HepG2 (cell line): ENCODE measurements around the gene PTPRM. TPM values are rescaled to one million over a fixed set of nuclear protein-coding genes. Genes with fewer than 3 reads are reported as not detected.

Experiments
- EEA1 ChIP-seq: sonication (generic); formaldehyde crosslinking; IDR thresholded peaks from 2 replicates; pipeline ENCODE4 v1.5.1; 2020; ENCODE audit warnings: mild to moderate bottlenecking, missing genetic modification reagents, borderline replicate concordance
- ELF1 ChIP-seq: sonication (generic); formaldehyde crosslinking; IDR thresholded peaks from 2 replicates; pipeline ENCODE4 v1.4.0; 2020; ENCODE audit warnings: missing genetic modification reagents
- ESRRA ChIP-seq: sonication (generic); formaldehyde crosslinking; IDR thresholded peaks from 2 replicates; pipeline ENCODE4 v1.5.1; 2020; ENCODE audit warnings: mild to moderate bottlenecking, low read depth, missing genetic modification reagents
- FOXA3 ChIP-seq: IDR thresholded peaks from 2 replicates; pipeline ENCODE4 v1.6.1; 2016; ENCODE audit warnings: missing genetic modification reagents, missing compliant biosample characterization
- PCBP1 ChIP-seq: fragments of 200-400 bp; formaldehyde crosslinking; IDR thresholded peaks from 2 replicates; pipeline ENCODE4 v1.6.1; 2017; ENCODE audit warnings: mild to moderate bottlenecking, low read depth, low read length, borderline replicate concordance
- RARA ChIP-seq: IDR thresholded peaks from 2 replicates; pipeline ENCODE4 v1.6.1; 2016; ENCODE audit warnings: missing genetic modification reagents, missing compliant biosample characterization
- SAP130 ChIP-seq: IDR thresholded peaks from 2 replicates; pipeline ENCODE4 v1.6.1; 2016; ENCODE audit warnings: low read depth
- SETDB1 ChIP-seq: sonication (generic); formaldehyde crosslinking; IDR thresholded peaks from 2 replicates; pipeline ENCODE4 v1.5.1; 2020; ENCODE audit warnings: missing genetic modification reagents, mild to moderate bottlenecking, borderline replicate concordance
- SMAD1 ChIP-seq: sonication (generic); formaldehyde crosslinking; IDR thresholded peaks from 2 replicates; pipeline ENCODE4 v1.4.0; 2020; ENCODE audit warnings: missing genetic modification reagents, low read depth, mild to moderate bottlenecking, borderline replicate concordance
- SRSF9 ChIP-seq: fragments of 200-400 bp; formaldehyde crosslinking; IDR thresholded peaks from 2 replicates; pipeline ENCODE4 v1.6.1; 2018; ENCODE audit warnings: borderline replicate concordance, mild to moderate bottlenecking, low read depth, low read length; ENCODE audit not compliant: insufficient read depth, poor library complexity, severe bottlenecking
- ZNF205 ChIP-seq: IDR thresholded peaks from 2 replicates; pipeline ENCODE4 v1.6.1; 2018; ENCODE audit warnings: missing biosample characterization, missing genetic modification reagents
- ZNF263 ChIP-seq: sonication (generic); formaldehyde crosslinking; IDR thresholded peaks from 2 replicates; pipeline ENCODE4 v1.4.0; 2020; ENCODE audit warnings: missing genetic modification reagents
- ZNF431 ChIP-seq: sonication (generic); formaldehyde crosslinking; IDR thresholded peaks from 2 replicates; pipeline ENCODE4 v1.9.0; 2022; ENCODE audit warnings: missing genetic modification reagents, low read depth, mild to moderate bottlenecking, borderline replicate concordance
- polyA plus RNA-seq, 8 experiments: library from polyadenylated mRNA; depleted of rRNA in 3 of 8; stranded (reverse) in 7 of 8; unstranded in 1 of 8; fragments of >200 nt; fragmentation: Illumina TruSeq in 4 of 8; extraction: Trizol in 4 of 8; gene quantifications; 2 replicates each; pipeline versions ENCODE4 v1.2.1 to v1.2.3, GENCODE V29; 2011 to 2016; ENCODE audit warnings: low read depth in 4 of 8, missing spikeins in 1 of 8, mixed read lengths in 1 of 8; ENCODE audit not compliant: insufficient read depth in 1 of 8
- total RNA-seq, 5 experiments: library from RNA; depleted of rRNA; stranded (reverse); fragments of >200 nt; fragmentation: Illumina TruSeq; extraction: Trizol; gene quantifications; 2 replicates each; pipeline ENCODE4 v1.2.3, GENCODE V29; 2016; ENCODE audit warnings: low read depth in 1 of 5
- TF ChIP-seq, protein P1 (sequence below): sonication (generic); formaldehyde crosslinking; IDR thresholded peaks from 2 replicates; pipeline ENCODE4 v1.8.1; 2023; ENCODE audit warnings: mild to moderate bottlenecking, inconsistent platforms, moderate library complexity, missing genetic modification reagents, borderline replicate concordance
- TF ChIP-seq, protein P2 (sequence below): IDR thresholded peaks from 2 replicates; pipeline ENCODE4 v1.6.1; 2016; ENCODE audit warnings: mild to moderate bottlenecking
- TF ChIP-seq, protein P3 (sequence below): sonication (generic); formaldehyde crosslinking; conservative IDR thresholded peaks from 2 replicates; pipeline ENCODE4 v1.5.0; 2020; ENCODE audit warnings: missing genetic modification reagents
- TF ChIP-seq, protein P4 (sequence below): IDR thresholded peaks from 2 replicates; pipeline ENCODE4 v1.6.1; 2016
- TF ChIP-seq, protein P5 (sequence below): sonication (generic); formaldehyde crosslinking; IDR thresholded peaks from 2 replicates; pipeline ENCODE4 v1.4.0; 2020; ENCODE audit warnings: mild to moderate bottlenecking, missing genetic modification reagents
- TF ChIP-seq, protein P6 (sequence below): sonication (generic); formaldehyde crosslinking; IDR thresholded peaks from 2 replicates; pipeline ENCODE4 v1.4.0; 2020; ENCODE audit warnings: missing genetic modification reagents, borderline replicate concordance

The PTPRM gene
- total and polyA plus RNA-seq, 2 of the 13 experiments (the other 11 are each of a cell fraction or from before 2014, with no cell fraction given), result 12.6 to 108 TPM

DNA sequence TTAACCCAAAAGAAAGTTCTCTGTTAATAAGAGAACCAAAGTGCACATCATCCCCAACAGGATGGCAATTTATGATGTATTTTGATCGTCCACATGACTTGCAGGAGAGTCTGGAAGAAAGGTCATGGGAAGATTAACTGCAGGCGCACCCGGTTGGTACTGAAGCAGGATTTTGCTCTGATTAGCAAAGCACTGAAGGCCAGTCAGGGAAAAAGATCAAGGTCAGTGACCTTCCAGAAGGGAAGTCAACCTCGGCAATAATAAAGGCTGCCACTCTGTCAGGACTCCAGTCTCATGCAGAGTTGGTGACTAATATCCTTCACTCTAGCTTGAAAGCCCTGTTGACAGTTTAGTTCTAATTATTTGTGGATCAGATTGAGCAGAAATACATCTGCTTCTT, 609.4 kb downstream of the PTPRM start (continued):
- TF ChIP-seq, protein P1, sequence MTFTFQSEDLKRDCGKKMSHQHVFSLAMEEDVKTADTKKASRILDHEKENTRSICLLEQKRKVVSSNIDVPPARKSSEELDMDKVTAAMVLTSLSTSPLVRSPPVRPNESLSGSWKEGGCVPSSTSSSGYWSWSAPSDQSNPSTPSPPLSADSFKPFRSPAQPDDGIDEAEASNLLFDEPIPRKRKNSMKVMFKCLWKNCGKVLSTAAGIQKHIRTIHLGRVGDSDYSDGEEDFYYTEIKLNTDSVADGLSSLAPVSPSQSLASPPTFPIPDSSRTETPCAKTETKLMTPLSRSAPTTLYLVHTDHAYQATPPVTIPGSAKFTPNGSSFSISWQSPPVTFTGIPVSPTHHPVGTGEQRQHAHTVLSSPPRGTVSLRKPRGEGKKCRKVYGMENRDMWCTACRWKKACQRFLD, result no peak
- TF ChIP-seq, protein P2, sequence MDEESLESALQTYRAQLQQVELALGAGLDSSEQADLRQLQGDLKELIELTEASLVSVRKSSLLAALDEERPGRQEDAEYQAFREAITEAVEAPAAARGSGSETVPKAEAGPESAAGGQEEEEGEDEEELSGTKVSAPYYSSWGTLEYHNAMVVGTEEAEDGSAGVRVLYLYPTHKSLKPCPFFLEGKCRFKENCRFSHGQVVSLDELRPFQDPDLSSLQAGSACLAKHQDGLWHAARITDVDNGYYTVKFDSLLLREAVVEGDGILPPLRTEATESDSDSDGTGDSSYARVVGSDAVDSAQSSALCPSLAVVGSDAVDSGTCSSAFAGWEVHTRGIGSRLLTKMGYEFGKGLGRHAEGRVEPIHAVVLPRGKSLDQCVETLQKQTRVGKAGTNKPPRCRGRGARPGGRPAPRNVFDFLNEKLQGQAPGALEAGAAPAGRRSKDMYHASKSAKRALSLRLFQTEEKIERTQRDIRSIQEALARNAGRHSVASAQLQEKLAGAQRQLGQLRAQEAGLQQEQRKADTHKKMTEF (CRISPR knock-in tag), result peak; percentile 53; the same call in 1 of the 2 replicates
- no peak for TF ChIP-seq PCBP1
- no peak for TF ChIP-seq ZNF431
- TF ChIP-seq ZNF263, result no peak
- TF ChIP-seq SRSF9, result no peak
- TF ChIP-seq RARA (CRISPR knock-in tag), result peak; percentile 89
- TF ChIP-seq EEA1 (CRISPR knock-in tag), result no peak
- TF ChIP-seq SAP130 (CRISPR knock-in tag), result peak; percentile 40
- TF ChIP-seq, protein P3, sequence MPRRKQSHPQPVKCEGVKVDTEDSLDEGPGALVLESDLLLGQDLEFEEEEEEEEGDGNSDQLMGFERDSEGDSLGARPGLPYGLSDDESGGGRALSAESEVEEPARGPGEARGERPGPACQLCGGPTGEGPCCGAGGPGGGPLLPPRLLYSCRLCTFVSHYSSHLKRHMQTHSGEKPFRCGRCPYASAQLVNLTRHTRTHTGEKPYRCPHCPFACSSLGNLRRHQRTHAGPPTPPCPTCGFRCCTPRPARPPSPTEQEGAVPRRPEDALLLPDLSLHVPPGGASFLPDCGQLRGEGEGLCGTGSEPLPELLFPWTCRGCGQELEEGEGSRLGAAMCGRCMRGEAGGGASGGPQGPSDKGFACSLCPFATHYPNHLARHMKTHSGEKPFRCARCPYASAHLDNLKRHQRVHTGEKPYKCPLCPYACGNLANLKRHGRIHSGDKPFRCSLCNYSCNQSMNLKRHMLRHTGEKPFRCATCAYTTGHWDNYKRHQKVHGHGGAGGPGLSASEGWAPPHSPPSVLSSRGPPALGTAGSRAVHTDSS (CRISPR knock-in tag), result no peak
- TF ChIP-seq, protein P4, sequence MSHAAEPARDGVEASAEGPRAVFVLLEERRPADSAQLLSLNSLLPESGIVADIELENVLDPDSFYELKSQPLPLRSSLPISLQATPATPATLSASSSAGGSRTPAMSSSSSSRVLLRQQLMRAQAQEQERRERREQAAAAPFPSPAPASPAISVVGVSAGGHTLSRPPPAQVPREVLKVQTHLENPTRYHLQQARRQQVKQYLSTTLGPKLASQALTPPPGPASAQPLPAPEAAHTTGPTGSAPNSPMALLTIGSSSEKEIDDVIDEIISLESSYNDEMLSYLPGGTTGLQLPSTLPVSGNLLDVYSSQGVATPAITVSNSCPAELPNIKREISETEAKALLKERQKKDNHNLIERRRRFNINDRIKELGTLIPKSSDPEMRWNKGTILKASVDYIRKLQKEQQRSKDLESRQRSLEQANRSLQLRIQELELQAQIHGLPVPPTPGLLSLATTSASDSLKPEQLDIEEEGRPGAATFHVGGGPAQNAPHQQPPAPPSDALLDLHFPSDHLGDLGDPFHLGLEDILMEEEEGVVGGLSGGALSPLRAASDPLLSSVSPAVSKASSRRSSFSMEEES, result peak; percentile 44; the same call in 1 of the 2 replicates
- TF ChIP-seq, protein P5, sequence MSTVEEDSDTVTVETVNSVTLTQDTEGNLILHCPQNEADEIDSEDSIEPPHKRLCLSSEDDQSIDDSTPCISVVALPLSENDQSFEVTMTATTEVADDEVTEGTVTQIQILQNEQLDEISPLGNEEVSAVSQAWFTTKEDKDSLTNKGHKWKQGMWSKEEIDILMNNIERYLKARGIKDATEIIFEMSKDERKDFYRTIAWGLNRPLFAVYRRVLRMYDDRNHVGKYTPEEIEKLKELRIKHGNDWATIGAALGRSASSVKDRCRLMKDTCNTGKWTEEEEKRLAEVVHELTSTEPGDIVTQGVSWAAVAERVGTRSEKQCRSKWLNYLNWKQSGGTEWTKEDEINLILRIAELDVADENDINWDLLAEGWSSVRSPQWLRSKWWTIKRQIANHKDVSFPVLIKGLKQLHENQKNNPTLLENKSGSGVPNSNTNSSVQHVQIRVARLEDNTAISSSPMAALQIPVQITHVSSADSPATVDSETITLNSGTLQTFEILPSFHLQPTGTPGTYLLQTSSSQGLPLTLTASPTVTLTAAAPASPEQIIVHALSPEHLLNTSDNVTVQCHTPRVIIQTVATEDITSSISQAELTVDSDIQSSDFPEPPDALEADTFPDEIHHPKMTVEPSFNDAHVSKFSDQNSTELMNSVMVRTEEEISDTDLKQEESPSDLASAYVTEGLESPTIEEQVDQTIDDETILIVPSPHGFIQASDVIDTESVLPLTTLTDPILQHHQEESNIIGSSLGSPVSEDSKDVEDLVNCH (CRISPR knock-in tag), result no peak
- TF ChIP-seq SETDB1, result no peak
- TF ChIP-seq ELF1, result no peak
- peak; percentile 75; the same call in 1 of the 2 replicates for TF ChIP-seq ESRRA (CRISPR knock-in tag)
- TF ChIP-seq FOXA3, result peak; percentile 38; the same call in 1 of the 2 replicates
- TF ChIP-seq, protein P6, sequence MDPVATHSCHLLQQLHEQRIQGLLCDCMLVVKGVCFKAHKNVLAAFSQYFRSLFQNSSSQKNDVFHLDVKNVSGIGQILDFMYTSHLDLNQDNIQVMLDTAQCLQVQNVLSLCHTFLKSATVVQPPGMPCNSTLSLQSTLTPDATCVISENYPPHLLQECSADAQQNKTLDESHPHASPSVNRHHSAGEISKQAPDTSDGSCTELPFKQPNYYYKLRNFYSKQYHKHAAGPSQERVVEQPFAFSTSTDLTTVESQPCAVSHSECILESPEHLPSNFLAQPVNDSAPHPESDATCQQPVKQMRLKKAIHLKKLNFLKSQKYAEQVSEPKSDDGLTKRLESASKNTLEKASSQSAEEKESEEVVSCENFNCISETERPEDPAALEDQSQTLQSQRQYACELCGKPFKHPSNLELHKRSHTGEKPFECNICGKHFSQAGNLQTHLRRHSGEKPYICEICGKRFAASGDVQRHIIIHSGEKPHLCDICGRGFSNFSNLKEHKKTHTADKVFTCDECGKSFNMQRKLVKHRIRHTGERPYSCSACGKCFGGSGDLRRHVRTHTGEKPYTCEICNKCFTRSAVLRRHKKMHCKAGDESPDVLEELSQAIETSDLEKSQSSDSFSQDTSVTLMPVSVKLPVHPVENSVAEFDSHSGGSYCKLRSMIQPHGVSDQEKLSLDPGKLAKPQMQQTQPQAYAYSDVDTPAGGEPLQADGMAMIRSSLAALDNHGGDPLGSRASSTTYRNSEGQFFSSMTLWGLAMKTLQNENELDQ, result no peak
- no peak for TF ChIP-seq ZNF205
- no peak for TF ChIP-seq SMAD1 (CRISPR knock-in tag)
